AML-193 (cell line): ENCODE data around the gene RAD51B.

Experiments used
- DNase-seq, 2 experiments: peaks; one replicate each; lab custom pipeline; 2025; lab: John Stamatoyannopoulos, UW

The RAD51B gene

GRCh38 chr14:68487805-68488590 lies 668.4 kb downstream of the RAD51B start:
- no peak for DNase-seq

- no peak for DNase-seq
These were observed 672.2 kb downstream of the RAD51B start for GRCh38 chr14:68491793-68492192.

- no peak for DNase-seq
These were observed 673.0 kb downstream of the RAD51B start for GRCh38 chr14:68492381-68493151.

GRCh38 chr14:68493152-68493911 lies 673.8 kb downstream of the RAD51B start:
- DNase-seq = no peak

GRCh38 chr14:68495101-68496039 lies 675.8 kb downstream of the RAD51B start:
- no peak for DNase-seq

GRCh38 chr14:68497011-68497410 lies 677.4 kb downstream of the RAD51B start:
- DNase-seq = no peak

GRCh38 chr14:68499451-68499850 lies 679.9 kb downstream of the RAD51B start:
- no peak for DNase-seq

GRCh38 chr14:68501171-68501570 lies 681.6 kb downstream of the RAD51B start:
- DNase-seq = no peak

GRCh38 chr14:68501614-68502052 lies 682.1 kb downstream of the RAD51B start:
- no peak for DNase-seq

- DNase-seq = no peak
These were observed 682.7 kb downstream of the RAD51B start for GRCh38 chr14:68502230-68502629.

GRCh38 chr14:68503186-68503825 lies 683.7 kb downstream of the RAD51B start:
- no peak for DNase-seq

GRCh38 chr14:68504861-68505260 lies 685.3 kb downstream of the RAD51B start:
- DNase-seq = no peak

- DNase-seq = no peak
These were observed 686.6 kb downstream of the RAD51B start for GRCh38 chr14:68506021-68506644.

GRCh38 chr14:68506645-68507419 lies 687.3 kb downstream of the RAD51B start:
- no peak for DNase-seq

- DNase-seq = no peak
These were observed 688.0 kb downstream of the RAD51B start for GRCh38 chr14:68507544-68508081.

- no peak for DNase-seq
These were observed 689.0 kb downstream of the RAD51B start for GRCh38 chr14:68508581-68508980.

- no peak for DNase-seq
These were observed 689.8 kb downstream of the RAD51B start for GRCh38 chr14:68509188-68509983.
